ENCODE data around the gene LPAR4. TPM values are rescaled to one million over a fixed set of nuclear protein-coding genes. Genes with fewer than 3 reads are reported as not detected.
"Not testable (repeated sequence)": the region's sequence is repeated elsewhere in the genome, so short reads cannot be mapped to it uniquely, and the experiment has no call there.

LPAR4 gene
- total and polyA plus RNA-seq, 10 donors: 0.10 to 0.39 (median 0.27) TPM; not detected in 6

GRCh38 chrX:78800114-78800513 is 52.6 kb downstream of the LPAR4 start:
- Histone ChIP-seq H3K27ac (no peak overlapping the region), H3K9me3 (peaks cover 0 to 14% (median 0%) of the 10 kb centered on the region in 8 donors), H3K4me1 (no peaks in the 10 kb centered on the region), H3K36me3 (no peaks in the 10 kb centered on the region), H3K4me3 (no peak overlapping the region), H3K27me3 (replicated peaks in 1 of 7) (no peaks in the 10 kb centered on the region)
- 43 to 70% (median 60%) methylated on average over 2 of the region's 2 CpGs for WGBS, 5 donors
- DNase-seq: no peak
- no peak for TF ChIP-seq CTCF (IDR thresholded peaks at IDR 0.05 in 8 of 11, conservative IDR thresholded peaks at IDR 0.05 in 3 of 11)
- TF ChIP-seq POLR2AphosphoS5 (IDR thresholded peaks at IDR 0.05): no peak
- TF ChIP-seq POLR2A (IDR thresholded peaks at IDR 0.05): no peak
- intact Hi-C loops (cut with DNase I; ENCODE audit: low total_unique reads): no loop called here

GRCh38 chrX:78800694-78801093 is 53.2 kb downstream of the LPAR4 start:
- H3K4me1 ChIP-seq: no peaks in the 10 kb centered on the region
- no peaks in the 10 kb centered on the region for H3K36me3 ChIP-seq
- H3K27ac ChIP-seq: no peak overlapping the region
- peaks cover 0 to 14% (median 0%) of the 10 kb centered on the region in 8 donors for H3K9me3 ChIP-seq
- DNase-seq: no peak
- TF ChIP-seq POLR2A (IDR thresholded peaks at IDR 0.05) (no peak), POLR2AphosphoS5 (IDR thresholded peaks at IDR 0.05) (no peak), CTCF (IDR thresholded peaks at IDR 0.05 in 8 of 11, conservative IDR thresholded peaks at IDR 0.05 in 3 of 11) (no peak)
- H3K4me3 ChIP-seq: no peak overlapping the region
- H3K27me3 ChIP-seq (replicated peaks in 1 of 7): no peaks in the 10 kb centered on the region
- intact Hi-C loops (cut with DNase I; ENCODE audit: low total_unique reads): no loop called here

DNA sequence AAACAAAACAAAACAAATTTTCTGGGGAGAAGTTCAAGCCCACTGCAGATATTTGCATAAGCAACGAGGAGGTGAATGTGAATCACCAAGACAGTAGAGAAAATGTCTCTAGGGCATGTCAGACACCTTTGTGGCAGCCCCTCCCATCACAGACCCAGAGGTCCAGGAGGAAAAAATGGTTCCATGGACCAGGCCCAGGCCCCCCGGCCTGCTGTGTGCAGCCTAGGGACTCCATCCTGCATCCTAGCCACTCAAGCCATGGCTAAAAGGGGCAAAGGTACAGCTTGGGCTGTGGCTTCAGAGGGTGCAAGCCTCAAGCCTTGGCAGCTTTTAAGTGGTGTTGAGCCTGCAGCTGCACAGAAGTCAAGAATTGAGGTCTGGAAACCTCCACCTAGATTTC is 54.0 kb downstream of the LPAR4 start:
- 69 to 81% (median 71%) methylated on average over 1 to 2 of the region's 2 CpGs for WGBS, 5 donors
- no peak overlapping the region for H3K27ac ChIP-seq
- intact Hi-C loops (cut with DNase I; ENCODE audit: low total_unique reads): no loop called here
- no peaks in the 10 kb centered on the region for H3K4me1 ChIP-seq
- DNase-seq: no peak
- no peaks in the 10 kb centered on the region for H3K27me3 ChIP-seq (replicated peaks in 1 of 7)
- no peak overlapping the region for H3K4me3 ChIP-seq
- TF ChIP-seq POLR2AphosphoS5 (IDR thresholded peaks at IDR 0.05) (no peak), POLR2A (IDR thresholded peaks at IDR 0.05) (no peak), CTCF (IDR thresholded peaks at IDR 0.05 in 8 of 11, conservative IDR thresholded peaks at IDR 0.05 in 3 of 11) (no peak)
- H3K36me3 ChIP-seq: no peaks in the 10 kb centered on the region
- peaks cover 0 to 14% (median 0%) of the 10 kb centered on the region in 8 donors for H3K9me3 ChIP-seq

GRCh38 chrX:78802526-78802925 is 55.0 kb downstream of the LPAR4 start:
- H3K27ac ChIP-seq; intact Hi-C loops (cut with DNase I; ENCODE audit: low total_unique reads); H3K36me3 ChIP-seq; H3K4me1 ChIP-seq; H3K4me3 ChIP-seq; DNase-seq; H3K27me3 ChIP-seq (replicated peaks in 1 of 7): not testable (repeated sequence)
- peaks cover 0 to 14% (median 0%) of the 10 kb centered on the region in 8 donors for H3K9me3 ChIP-seq
- WGBS, 5 donors: 72 to 88% (median 86%) methylated on average over 2 to 3 of the region's 3 CpGs

Other genes starting within 250 kb of the LPAR4 start
- gene RTL3, start 88.4 kb upstream of the LPAR4 start, total RNA-seq: not detected
- gene RTL3, start 88.4 kb upstream of the LPAR4 start, polyA plus RNA-seq: under 1 TPM in 2 of 3 donors, not detected in 1; 0.03 TPM
- 10 to 100 TPM; 28.8 to 41.4 (median 30.5) TPM for gene P2RY10, start 197.7 kb downstream of the LPAR4 start, total RNA-seq
- 10 to 100 TPM; 12.0 to 14.0 (median 13.1) TPM for gene P2RY10, start 197.7 kb downstream of the LPAR4 start, polyA plus RNA-seq